H1 (cell line): ENCODE measurements around the gene ADAMTSL2. TPM values are rescaled to one million over a fixed set of nuclear protein-coding genes. Genes with fewer than 3 reads are reported as not detected.

ENCODE experiments used
- CTCF ChIA-PET: fragments of 300-600 bp; sonication (Branson Sonifier 250); formaldehyde crosslinking; loops from one replicate; lab custom pipeline; 2021; ENCODE audit not compliant: partially characterized antibody; lab: Charles Lee
- POLR2A ChIA-PET: fragments of 300-600 bp; sonication (Branson Sonifier 250); formaldehyde crosslinking; loops from one replicate; lab custom pipeline; 2021; ENCODE audit warnings: inconsistent platforms; ENCODE audit not compliant: partially characterized antibody; lab: Charles Lee
- DNase-seq, 2 experiments: peaks; one replicate each; pipeline versions ENCODE4 v3.0.0 to v3.0.0-alpha.2; 2010 to 2022; ENCODE audit warnings: low spot score in 2 of 2, low read depth in 1 of 2, mixed read lengths in 1 of 2
- FAIRE-seq: peaks from 2 replicates; lab custom pipeline; 2011; peaks lifted over from hg19 to GRCh38; lab: Jason Lieb, UNC
- H2AFZ ChIP-seq: 2 replicates; pipeline ENCODE4 v1.8.1; 2012; ENCODE audit warnings: low read length, inconsistent platforms
- H2AK5ac ChIP-seq: 2 replicates; pipeline ENCODE4 v1.6.1; 2013; ENCODE audit warnings: low read depth, low read length
- H2BK120ac ChIP-seq: replicated peaks from 2 replicates; pipeline ENCODE3; 2013; ENCODE audit warnings: low read depth, low read length, inconsistent platforms
- H2BK12ac ChIP-seq: 2 replicates; pipeline ENCODE4 v1.6.1; 2013; ENCODE audit warnings: low read depth, low read length
- H2BK15ac ChIP-seq: 2 replicates; pipeline ENCODE4 v1.6.1; 2013; ENCODE audit warnings: low read length
- H2BK20ac ChIP-seq: 2 replicates; pipeline ENCODE4 v1.6.1; 2013; ENCODE audit warnings: low read length
- H2BK5ac ChIP-seq: 2 replicates; pipeline ENCODE4 v1.6.1; 2013; ENCODE audit warnings: low read depth, low read length
- H3K14ac ChIP-seq: 2 replicates; pipeline ENCODE4 v1.6.1; 2013; ENCODE audit warnings: inconsistent platforms; ENCODE audit not compliant: insufficient read length
- H3K18ac ChIP-seq: 2 replicates; pipeline ENCODE4 v1.6.1; 2013; ENCODE audit warnings: low read length; ENCODE audit errors: extremely low read depth
- H3K23ac ChIP-seq: 2 replicates; pipeline ENCODE4 v1.6.1; 2013; ENCODE audit warnings: inconsistent platforms; ENCODE audit not compliant: insufficient read length
- H3K23me2 ChIP-seq: 2 replicates; pipeline ENCODE4 v1.6.1; 2013; ENCODE audit warnings: low read depth, low read length
- H3K27ac ChIP-seq: 2 replicates; pipeline ENCODE4 v1.6.1; 2011; ENCODE audit warnings: low read depth, low read length, inconsistent platforms
- H3K27me3 ChIP-seq, 4 experiments: replicated peaks in 1 of 4; 1 replicate in 1 of 4; 2 replicates in 3 of 4; pipeline versions ENCODE4 v1.6.1 to v1.8.1; 2011 to 2013; ENCODE audit warnings: low read length in 3 of 4, mild to moderate bottlenecking in 3 of 4, inconsistent platforms in 2 of 4, mixed read lengths in 2 of 4, moderate library complexity in 1 of 4; ENCODE audit not compliant: control insufficient read depth in 3 of 4, insufficient read depth in 3 of 4; ENCODE audit errors: extremely low read depth in 1 of 4
- H3K36me3 ChIP-seq, 4 experiments: 2 replicates each; pipeline versions ENCODE4 v1.6.1 to v1.8.1; 2011 to 2013; ENCODE audit warnings: mild to moderate bottlenecking in 4 of 4, low read length in 3 of 4, moderate library complexity in 2 of 4, control low read depth in 1 of 4, inconsistent platforms in 1 of 4; ENCODE audit not compliant: insufficient read depth in 4 of 4, control insufficient read depth in 2 of 4
- H3K4ac ChIP-seq: replicated peaks from 2 replicates; pipeline ENCODE3; 2013; ENCODE audit warnings: low read length, low read depth, mixed read lengths, inconsistent platforms; ENCODE audit not compliant: insufficient read length
- H3K4me1 ChIP-seq, 4 experiments: replicated peaks in 1 of 4; 1 replicate in 1 of 4; 2 replicates in 3 of 4; pipeline versions ENCODE4 v1.6.1 to v1.8.1; 2011 to 2013; ENCODE audit warnings: low read length in 3 of 4, inconsistent platforms in 2 of 4, mixed read lengths in 1 of 4; ENCODE audit not compliant: insufficient read depth in 4 of 4, control insufficient read depth in 3 of 4
- H3K4me2 ChIP-seq, 2 experiments: 2 replicates each; pipeline versions ENCODE4 v1.6.1 to v1.8.1; 2011 to 2013; ENCODE audit warnings: low read depth in 2 of 2, low read length in 2 of 2, control low read depth in 1 of 2, inconsistent platforms in 1 of 2, mild to moderate bottlenecking in 1 of 2; ENCODE audit not compliant: insufficient read depth in 1 of 2
- H3K4me3 ChIP-seq, 4 experiments: fragments of 200-600, 300-600 bp in 1 of 4; sonication (generic), shearing (Covaris generic), sonication (Bioruptor Twin) in 1 of 4; 2 replicates each; pipeline versions ENCODE4 v1.5.1 to v1.8.1; 2011 to 2016; ENCODE audit warnings: low read length in 4 of 4, low read depth in 3 of 4, control low read depth in 2 of 4, inconsistent platforms in 2 of 4, mild to moderate bottlenecking in 2 of 4, mixed read lengths in 1 of 4, moderate library complexity in 1 of 4; ENCODE audit not compliant: insufficient read depth in 2 of 4; ENCODE audit errors: extremely low read depth in 1 of 4
- H3K56ac ChIP-seq: replicated peaks from 2 replicates; pipeline ENCODE3; 2013; ENCODE audit warnings: low read depth, mild to moderate bottlenecking, mixed read lengths, low read length, inconsistent platforms; ENCODE audit not compliant: insufficient read length
- H3K79me1 ChIP-seq: 2 replicates; pipeline ENCODE4 v1.6.1; 2013; ENCODE audit warnings: low read depth, low read length, control low read depth
- H3K79me2 ChIP-seq, 2 experiments: 2 replicates each; pipeline versions ENCODE4 v1.6.1 to v1.8.1; 2012 to 2013; ENCODE audit warnings: low read length in 2 of 2, mild to moderate bottlenecking in 2 of 2, inconsistent platforms in 1 of 2; ENCODE audit not compliant: insufficient read depth in 2 of 2, control insufficient read depth in 1 of 2
- H3K9ac ChIP-seq, 4 experiments: replicated peaks in 1 of 4; 1 replicate in 1 of 4; 2 replicates in 3 of 4; pipeline versions ENCODE4 v1.6.1 to v1.8.1; 2011 to 2013; ENCODE audit warnings: low read depth in 3 of 4, low read length in 3 of 4, control low read depth in 2 of 4, mild to moderate bottlenecking in 2 of 4, moderate library complexity in 2 of 4, inconsistent platforms in 1 of 4; ENCODE audit errors: extremely low read depth in 1 of 4
- H3K9me3 ChIP-seq, 2 experiments: 2 replicates each; pipeline versions ENCODE4 v1.6.1 to v1.8.1; 2012 to 2013; ENCODE audit warnings: mild to moderate bottlenecking in 2 of 2, moderate library complexity in 2 of 2, control low read depth in 1 of 2, inconsistent platforms in 1 of 2, low read depth in 1 of 2, low read length in 1 of 2, mixed read lengths in 1 of 2; ENCODE audit not compliant: insufficient read depth in 2 of 2
- H4K20me1 ChIP-seq, 2 experiments: replicated peaks in 1 of 2; 2 replicates each; pipeline versions ENCODE3 to v1.8.1; 2011 to 2013; ENCODE audit warnings: inconsistent platforms in 2 of 2, low read length in 2 of 2, mild to moderate bottlenecking in 1 of 2; ENCODE audit not compliant: insufficient read depth in 2 of 2, control insufficient read depth in 1 of 2
- H4K5ac ChIP-seq: 2 replicates; pipeline ENCODE4 v1.6.1; 2013; ENCODE audit warnings: low read length, low read depth, mixed read lengths, inconsistent platforms; ENCODE audit not compliant: insufficient read length
- H4K8ac ChIP-seq: 2 replicates; pipeline ENCODE4 v1.8.0; 2013; ENCODE audit warnings: mild to moderate bottlenecking, moderate library complexity, low read length, inconsistent platforms; ENCODE audit not compliant: insufficient read depth; ENCODE audit errors: extremely low read depth
- H4K91ac ChIP-seq: replicated peaks from 2 replicates; pipeline ENCODE3; 2013; ENCODE audit warnings: low read length, mixed read lengths, inconsistent platforms; ENCODE audit not compliant: insufficient read length
- ATF2 ChIP-seq: IDR thresholded peaks from 2 replicates; pipeline ENCODE4 v1.6.1; 2012; ENCODE audit warnings: low read length, inconsistent platforms
- BRCA1 ChIP-seq: IDR thresholded peaks from 2 replicates; pipeline ENCODE4 v1.6.1; 2012; ENCODE audit warnings: low read depth, low read length, improper control_type of control experiment
- CHD1 ChIP-seq: IDR thresholded peaks from 2 replicates; pipeline ENCODE4 v1.6.1; 2012; ENCODE audit warnings: low read depth, low read length, improper control_type of control experiment
- CREB1 ChIP-seq: IDR thresholded peaks from 2 replicates; pipeline ENCODE4 v1.6.1; 2012; ENCODE audit warnings: inconsistent platforms
- POLR2A ChIP-seq, 2 experiments: IDR thresholded peaks; 1 replicate in 1 of 2; 2 replicates in 1 of 2; pipeline ENCODE4 v1.6.1; 2011; ENCODE audit warnings: low read depth in 2 of 2, low read length in 2 of 2, mild to moderate bottlenecking in 2 of 2; ENCODE audit errors: control extremely low read depth in 1 of 2
- POU5F1 ChIP-seq: IDR thresholded peaks from 2 replicates; pipeline ENCODE4 v1.6.1; 2011; ENCODE audit warnings: low read depth, mild to moderate bottlenecking, low read length, moderate library complexity
- RFX5 ChIP-seq: IDR thresholded peaks from 2 replicates; pipeline ENCODE4 v1.6.1; 2011; ENCODE audit warnings: low read depth, low read length, improper control_type of control experiment, borderline replicate concordance
- RNF2 ChIP-seq: fragments of 200-900, 300-1000 bp; sonication (generic); IDR thresholded peaks from 2 replicates; pipeline ENCODE4 v1.7.1; 2016; ENCODE audit warnings: borderline replicate concordance, low read depth, mild to moderate bottlenecking, antibody characterized with exemption, low read length; ENCODE audit not compliant: poor library complexity, severe bottlenecking; ENCODE audit errors: missing control alignments
- RXRA ChIP-seq: IDR thresholded peaks from 2 replicates; pipeline ENCODE4 v1.6.1; 2011; ENCODE audit warnings: low read depth, mild to moderate bottlenecking, low read length, moderate library complexity; ENCODE audit not compliant: insufficient read depth
- SRF ChIP-seq: IDR thresholded peaks from 2 replicates; pipeline ENCODE4 v1.6.1; 2011; ENCODE audit warnings: mild to moderate bottlenecking, low read depth, low read length, moderate library complexity
- TBP ChIP-seq: IDR thresholded peaks from 2 replicates; pipeline ENCODE4 v1.6.1; 2011; ENCODE audit warnings: low read depth, low read length, improper control_type of control experiment
- TEAD4 ChIP-seq: IDR thresholded peaks from 2 replicates; pipeline ENCODE4 v1.6.1; 2012; ENCODE audit warnings: low read depth, low read length, inconsistent platforms, mixed read lengths
- WGBS, 2 experiments: shearing (Covaris generic) in 1 of 2; methylation state at CpG; one replicate each; pipeline versions ENCODE4 v1.1.6 to v1.1.7; 2013 to 2015; ENCODE audit warnings: low lambda C conversion rate in 2 of 2, mixed read lengths in 2 of 2, inconsistent platforms in 1 of 2, low coverage in 1 of 2, missing lambda C conversion rate in 1 of 2; ENCODE audit not compliant: insufficient replicate concordance in 2 of 2, insufficient coverage in 1 of 2, insufficient read length in 1 of 2; ENCODE audit errors: extremely low coverage in 1 of 2, missing lambda C conversion rate in 1 of 2; 5-methylcytosine and 5-hydroxymethylcytosine counted together
- polyA plus RNA-seq, 7 experiments: library from polyadenylated mRNA; depleted of rRNA in 3 of 7; stranded (reverse) in 5 of 7; unstranded in 2 of 7; fragments of >200 nt in 5 of 7; fragments of 200-250 nt in 2 of 7; gene quantifications; 1 replicate in 5 of 7; 2 replicates in 1 of 7; 4 replicates in 1 of 7; pipeline versions ENCODE4 v1.2.1 to v1.2.3, GENCODE V29; 2011 to 2013; ENCODE audit warnings: missing spikeins in 2 of 7, mixed read lengths in 2 of 7
- total RNA-seq: library from RNA; stranded (reverse); fragmentation: NEBNext Ultra II Directional; extraction: Animal tissue kit (Norgen Biotek cat#: 25700); gene quantifications from 2 replicates; pipeline ENCODE4 v1.2.1, GENCODE V29; 2021

Gene ADAMTSL2
- total and polyA plus RNA-seq, 2 of the 8 experiments (the other 6 are each of a cell fraction or from before 2014, with no cell fraction given), result 0.74 to 0.76 TPM

- FAIRE-seq (peak; percentile 28), DNase-seq (no peak)
- H3K4me1 ChIP-seq, result peaks cover 3 to 22% (median 19%) of the 10 kb centered on the region in 4 experiments
- no peaks in the 10 kb centered on the region for H3K79me1 ChIP-seq
- ChIA-PET POLR2A (interaction anchor here (0.7 to 3.3 kb wide), 5 partner anchors 9 to 45 kb away, joined by 3 to 7 read pairs (median 3); no protein-coding TSS in a partner anchor), CTCF (interaction anchor here (0.6 to 4.2 kb wide), 16 partner anchors 9 to 159 kb away, joined by 3 to 17 read pairs (median 5); partner anchors contain the start of gene ADAMTSL2)
- H2BK5ac ChIP-seq, result peak overlapping the region; percentile 81
- no peak overlapping the region for H3K14ac ChIP-seq
- peak overlapping the region; percentile 72; the same call in 1 of the 2 replicates for H2BK15ac ChIP-seq
- H3K23me2 ChIP-seq, result no peaks in the 10 kb centered on the region
- peak overlapping the region; percentile 26; the same call in 1 of the 2 replicates for H2AK5ac ChIP-seq
- no peak overlapping the region for H3K4me3 ChIP-seq
- peak overlapping the region; percentile 26; the same call in 1 of the 2 replicates for H2AFZ ChIP-seq
- no peak overlapping the region for H4K91ac ChIP-seq
- H3K9me3 ChIP-seq, result peaks cover 0 to 3% of the 10 kb centered on the region in 2 experiments; a peak in 1 of 4 replicates
- H4K5ac ChIP-seq, result no peak overlapping the region
- H2BK12ac ChIP-seq, result peak overlapping the region; percentile 80; the same call in 1 of the 2 replicates
- no peak for TF ChIP-seq SRF
- no peak for TF ChIP-seq CREB1
- TF ChIP-seq RFX5, result no peak
- no peak for TF ChIP-seq BRCA1
- no peak for TF ChIP-seq POU5F1
- no peak for TF ChIP-seq POLR2A (IDR thresholded peaks at IDR 0.05; ENCODE audit: control extremely low read depth in 1 of 2, low read depth in 2 of 2, low read length in 2 of 2)
- TF ChIP-seq TEAD4, result no peak
- TF ChIP-seq ATF2, result no peak
- TF ChIP-seq RNF2, result no peak
- TF ChIP-seq TBP, result no peak
- TF ChIP-seq CHD1, result no peak
- no peak for TF ChIP-seq RXRA
- no peaks in the 10 kb centered on the region for H3K36me3 ChIP-seq
- WGBS, 2 experiments, result 90% methylated on average over 5 of the region's 5 CpGs; no CpG with 5 or more reads in 1 of the 2 experiments
- H3K4me2 ChIP-seq, result peak overlapping the region in 1 of 2 experiments; percentile 47; a peak in 1 of 4 replicates
- peak overlapping the region; percentile 28; the same call in 1 of the 2 replicates for H2BK20ac ChIP-seq
- H3K9ac ChIP-seq, result no peak overlapping the region
- no peaks in the 10 kb centered on the region for H4K20me1 ChIP-seq
- peak overlapping the region; percentile 44 for H3K4ac ChIP-seq
- no peak overlapping the region for H4K8ac ChIP-seq
- peak overlapping the region; percentile 47; the same call in 1 of the 2 replicates for H3K27ac ChIP-seq
- no peaks in the 10 kb centered on the region for H3K79me2 ChIP-seq
- H3K23ac ChIP-seq, result no peak overlapping the region
- no peaks in the 10 kb centered on the region for H3K27me3 ChIP-seq
- H3K56ac ChIP-seq, result no peak overlapping the region
- peak overlapping the region; percentile 50 for H2BK120ac ChIP-seq
- H3K18ac ChIP-seq, result peak overlapping the region; percentile 36
Observed at GRCh38 chr9:133584167-133584558, 49.7 kb downstream of the ADAMTSL2 start.
